HG03521 (cell line): Measurements from ENCODE around the gene MTM1.
A peak's percentile ranks its signal among the peaks of the same experiment; 100 is the strongest.

ENCODE experiments used
- ATAC-seq: cut with Tn5 transposase; IDR thresholded peaks from one replicate; pipeline ENCODE4 v1.9.1; 2021; ENCODE audit warnings: mild to moderate bottlenecking, moderate library complexity; ENCODE audit not compliant: unreplicated experiment

MTM1 gene

GRCh38 chrX:150548251-150548650 lies 20.2 kb upstream of the MTM1 start:
- ATAC-seq = no peak

DNA sequence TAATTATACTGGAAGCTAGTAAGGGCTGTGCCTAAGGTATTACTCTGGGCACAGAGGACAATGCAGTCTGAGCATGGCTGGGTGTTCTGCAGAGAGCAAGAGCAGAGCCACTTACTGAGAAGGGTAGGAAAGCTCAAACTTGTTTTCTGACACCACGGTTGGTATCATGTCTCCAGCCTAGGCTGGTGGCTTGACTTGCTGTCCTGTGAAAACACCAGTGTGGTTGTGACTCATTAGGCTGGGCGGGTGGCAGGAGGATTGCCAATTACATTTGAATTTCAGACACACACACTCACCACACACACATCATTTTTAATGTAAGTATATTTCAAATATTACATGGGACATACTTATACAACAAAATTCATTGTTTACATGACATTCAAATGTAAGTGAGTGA lies 19.7 kb upstream of the MTM1 start:
- no peak for ATAC-seq

DNA sequence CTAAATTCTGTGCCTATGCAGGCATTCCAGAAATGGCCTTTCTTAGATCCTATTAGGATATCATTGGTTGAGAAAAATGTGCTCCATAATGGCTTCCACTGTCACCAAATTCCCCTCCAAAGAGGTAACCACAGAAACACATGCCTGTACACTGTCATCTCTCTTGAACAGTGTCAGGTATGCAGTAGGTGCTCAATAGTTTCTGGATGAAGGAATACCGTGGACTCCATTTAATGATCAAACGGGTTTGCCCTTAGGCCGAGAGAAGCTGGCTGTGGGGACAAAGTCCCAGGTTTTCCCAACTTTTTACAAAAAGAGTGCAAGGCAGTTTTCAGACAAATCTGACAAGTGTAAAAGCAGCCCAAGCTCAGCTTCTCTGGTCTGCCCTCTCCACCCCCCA lies 16.5 kb upstream of the MTM1 start:
- no peak for ATAC-seq

- ATAC-seq = no peak
These were observed 10.0 kb upstream of the MTM1 start for GRCh38 chrX:150558424-150558823.

DNA sequence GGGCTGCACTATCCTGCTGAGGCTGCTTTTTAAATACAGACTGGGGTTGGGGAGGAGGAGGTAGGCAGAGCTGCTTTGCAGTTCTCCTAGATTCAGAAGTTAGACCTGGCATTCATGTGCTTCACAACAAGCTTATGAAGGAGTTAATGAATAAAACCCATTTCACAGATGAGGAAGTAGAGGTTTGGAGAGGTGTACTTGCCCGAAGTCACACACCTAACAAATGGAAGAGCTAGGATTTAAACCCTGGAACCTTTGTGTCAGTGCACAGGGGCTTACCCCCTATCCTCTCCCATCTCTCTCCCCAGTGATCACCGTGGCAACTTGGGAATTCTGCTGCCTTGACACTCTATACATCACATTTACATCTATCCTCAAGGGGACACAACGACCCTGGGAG lies 3.6 kb upstream of the MTM1 start:
- ATAC-seq = no peak

DNA sequence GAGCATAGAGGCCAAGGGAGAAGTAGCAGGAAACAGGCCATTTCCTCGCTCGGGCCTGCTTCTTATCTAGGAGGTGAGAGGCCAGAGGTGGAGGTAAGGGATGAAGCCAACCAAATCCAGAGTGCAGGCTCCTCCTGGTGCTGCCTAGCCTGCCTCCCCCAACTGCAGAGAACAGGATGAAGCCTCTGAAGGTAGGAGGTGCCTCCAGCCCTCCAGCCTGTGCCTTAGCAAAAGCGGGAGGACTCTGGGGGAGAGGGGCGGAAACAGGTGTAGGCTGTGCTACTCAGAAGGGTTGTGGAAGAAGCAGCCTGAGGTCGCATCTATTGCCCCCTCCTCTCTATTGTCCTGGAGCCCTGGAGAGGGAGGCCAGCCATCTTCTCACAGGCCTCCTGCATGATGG lies 2.9 kb upstream of the MTM1 start:
- no peak for ATAC-seq

DNA sequence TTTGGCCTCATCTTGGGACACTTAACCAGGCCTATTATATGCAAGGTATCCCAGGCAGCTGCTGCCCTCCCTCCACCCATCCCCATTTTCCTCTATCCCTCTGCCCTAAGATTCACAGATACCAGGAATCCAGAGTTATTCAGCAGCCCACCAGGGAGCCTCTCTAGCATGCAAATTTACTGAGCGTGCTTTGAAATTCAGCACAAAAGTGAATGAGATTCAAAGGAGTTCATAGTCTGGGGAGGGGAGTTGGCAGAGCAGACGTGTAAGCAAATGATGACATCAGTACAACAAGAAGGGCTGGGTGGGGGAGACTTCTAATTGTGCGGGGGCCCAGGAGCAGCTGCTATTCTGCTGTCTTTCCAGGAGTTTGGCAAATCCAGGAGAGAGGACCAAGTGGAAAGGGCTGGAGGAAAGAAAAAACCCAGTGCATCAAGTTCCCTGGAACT lies 1.7 kb upstream of the MTM1 start:
- ATAC-seq = no peak

DNA sequence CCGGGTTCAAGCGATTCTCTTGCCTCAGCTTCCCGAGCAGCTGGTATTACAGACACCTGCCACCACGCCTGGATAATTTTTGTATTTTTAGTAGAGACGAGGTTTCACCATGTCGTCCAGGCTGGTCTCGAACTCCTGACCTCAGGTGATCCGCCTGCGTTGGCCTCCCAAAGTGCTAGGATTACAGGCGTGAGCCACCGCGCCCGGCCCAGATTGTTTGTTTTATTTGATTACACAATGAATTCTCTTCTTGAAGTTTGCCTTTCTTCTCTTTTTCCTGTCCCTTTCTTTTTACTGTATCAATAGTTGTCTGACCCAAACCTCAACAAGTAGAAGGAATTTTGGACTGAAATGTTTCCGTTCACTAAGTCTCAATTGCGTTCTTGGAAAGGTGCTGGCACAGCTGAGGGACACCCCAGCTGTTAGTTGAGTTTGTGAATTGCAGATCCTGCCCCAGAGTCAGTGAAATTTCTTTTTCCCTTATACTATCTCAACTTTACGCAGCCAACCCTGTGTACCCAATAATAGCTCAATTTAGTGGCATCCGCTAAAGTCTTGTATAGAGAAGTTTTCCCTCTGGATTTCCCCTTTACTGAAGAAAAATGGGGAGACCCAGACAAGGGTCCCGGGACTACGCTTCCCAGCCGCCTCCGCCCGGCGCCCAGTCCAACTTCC lies 639 bp upstream of the MTM1 start:
- ATAC-seq = no peak

DNA sequence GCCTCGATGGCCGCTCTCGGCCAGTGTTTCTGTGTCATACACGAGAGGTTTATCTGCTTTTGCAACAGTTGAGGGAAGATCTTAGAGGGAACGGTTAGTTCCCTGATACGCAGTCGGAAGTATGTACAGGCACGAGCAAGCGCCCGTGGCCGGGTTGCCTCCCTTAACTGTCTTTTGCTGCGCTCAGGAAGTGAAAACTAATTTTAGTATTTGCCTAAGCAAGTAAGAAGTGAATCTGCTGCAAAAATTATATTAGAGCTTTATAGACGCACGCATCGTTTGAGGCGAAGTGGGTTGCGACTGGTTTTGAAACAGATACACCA lies 695 bp downstream of the MTM1 start:
- peak; percentile 25 for ATAC-seq

- no peak for ATAC-seq
These were observed 2.1 kb downstream of the MTM1 start for GRCh38 chrX:150570512-150570911.

GRCh38 chrX:150572206-150572605 lies 3.8 kb downstream of the MTM1 start:
- ATAC-seq = no peak

GRCh38 chrX:150573106-150573505 lies 4.7 kb downstream of the MTM1 start:
- no peak for ATAC-seq

GRCh38 chrX:150573702-150574101 lies 5.3 kb downstream of the MTM1 start:
- ATAC-seq = no peak

DNA sequence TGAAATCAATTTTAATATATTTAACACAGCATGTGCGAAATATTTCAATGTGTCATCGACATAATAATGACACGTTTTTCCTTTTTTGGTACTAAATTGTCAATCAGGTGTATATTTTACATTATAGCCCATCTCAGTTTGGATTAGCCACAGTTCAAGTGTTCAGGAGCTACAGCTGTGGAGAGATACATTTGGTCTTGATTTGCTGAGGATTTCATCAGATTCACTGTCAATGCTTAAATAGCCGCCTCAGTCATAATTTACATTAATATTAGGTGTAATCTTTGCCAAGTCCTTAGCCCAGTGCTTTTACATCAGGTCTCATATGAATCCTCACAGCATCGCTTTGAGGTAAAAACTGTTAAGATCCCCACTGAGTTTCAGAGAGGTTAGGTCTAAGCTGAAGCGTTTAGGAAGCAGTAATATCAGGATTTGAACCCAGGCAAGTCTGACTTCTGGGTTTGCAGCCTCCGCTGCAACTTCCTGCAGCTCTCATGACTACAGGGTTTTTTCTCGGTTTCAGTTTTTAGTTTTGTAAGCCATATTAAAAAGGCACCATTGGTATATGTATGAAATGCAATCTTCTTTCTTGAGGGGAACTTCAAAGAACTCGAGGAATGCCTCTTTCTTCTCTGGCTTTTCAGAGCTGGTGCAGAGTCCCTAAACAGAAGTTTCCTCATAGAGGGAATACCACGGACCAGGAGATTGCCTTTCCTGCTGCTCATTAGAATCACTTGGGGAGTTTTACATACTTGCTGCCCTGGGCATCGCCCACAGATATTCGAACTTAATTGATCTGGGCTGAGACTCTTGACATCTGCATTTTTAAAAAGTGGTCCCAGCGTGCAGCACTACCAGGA lies 6.4 kb downstream of the MTM1 start:
- peak; percentile 53 for ATAC-seq

DNA sequence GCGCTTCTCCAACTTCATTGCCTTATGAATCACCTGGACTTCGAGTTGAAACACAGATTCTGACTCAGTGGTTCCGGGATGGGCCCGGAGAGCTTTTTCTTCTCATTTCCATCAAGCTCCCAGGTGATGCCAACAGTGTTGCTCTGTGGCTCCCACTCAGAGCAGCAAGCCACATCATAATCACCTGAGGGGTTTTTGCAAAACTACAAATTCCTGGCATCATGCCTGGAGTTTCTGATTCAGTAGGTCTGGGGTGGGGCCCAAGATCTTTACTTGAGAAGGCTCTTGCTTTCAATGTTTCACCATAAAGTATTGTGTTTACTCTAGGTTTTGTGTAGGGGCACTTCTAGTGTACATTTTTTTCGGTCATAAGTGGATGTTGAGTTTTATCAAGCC lies 7.0 kb downstream of the MTM1 start:
- peak; percentile 21 for ATAC-seq

GRCh38 chrX:150577174-150577573 lies 8.8 kb downstream of the MTM1 start:
- no peak for ATAC-seq

DNA sequence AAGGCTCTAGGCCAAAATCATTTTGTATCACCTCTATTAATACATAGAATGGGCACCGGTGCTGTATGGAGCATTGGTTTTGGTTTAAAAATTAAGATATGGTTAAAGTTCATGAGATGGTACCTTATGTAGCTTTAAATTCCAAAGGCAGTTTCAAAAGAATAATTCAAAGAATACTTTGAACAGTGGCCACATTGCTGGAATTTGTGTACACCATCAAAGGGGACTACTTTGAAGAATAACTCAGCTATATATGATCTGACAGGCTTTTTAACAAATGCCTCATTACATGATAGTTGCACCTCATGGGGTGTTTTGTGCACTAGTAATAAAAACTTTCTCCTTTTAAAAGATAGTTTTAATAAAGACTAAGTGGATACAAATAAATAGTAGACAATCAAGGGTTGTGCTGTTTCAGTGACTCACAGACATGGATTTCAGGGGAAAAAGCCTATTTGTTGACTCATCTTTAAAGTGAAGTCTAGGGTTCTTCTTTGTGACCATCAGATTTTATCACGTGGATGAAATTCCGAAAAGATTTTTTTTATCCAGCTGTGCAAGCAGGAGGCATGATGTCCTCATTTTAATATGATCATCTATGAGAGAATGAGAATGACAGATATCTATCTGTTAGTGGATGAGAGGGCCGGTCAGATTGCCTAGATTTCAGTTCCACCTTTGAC lies 12.8 kb downstream of the MTM1 start:
- no peak for ATAC-seq

DNA sequence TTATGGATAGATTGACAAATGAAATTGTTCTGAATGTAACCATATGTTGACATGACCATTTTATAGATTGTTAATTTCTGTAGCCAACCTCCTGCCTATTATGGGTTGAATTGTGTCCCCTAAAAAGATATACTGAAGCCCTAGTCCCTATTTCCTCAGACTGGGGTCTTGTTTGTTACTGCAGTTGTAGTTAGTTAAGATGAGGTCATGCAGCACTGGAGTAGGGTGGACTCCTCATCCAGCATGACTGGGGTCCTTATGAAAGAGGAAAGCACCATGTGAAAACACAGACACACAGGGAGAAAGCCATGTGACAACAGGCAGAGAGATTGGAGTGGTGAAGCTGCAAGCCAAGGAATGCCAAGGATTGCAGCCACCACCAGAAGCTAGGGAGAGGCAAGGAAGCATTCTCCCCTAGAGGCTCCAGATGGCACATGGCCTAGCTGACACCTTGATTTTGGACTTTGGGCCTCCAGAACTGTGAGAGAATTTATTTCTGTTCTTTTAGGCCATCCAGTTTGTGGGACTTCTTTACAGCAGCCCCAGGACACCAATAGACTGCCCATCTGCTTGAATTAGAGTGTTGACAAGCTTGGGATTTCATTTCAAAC lies 14.0 kb downstream of the MTM1 start:
- ATAC-seq = no peak

- ATAC-seq = no peak
These were observed 19.4 kb downstream of the MTM1 start for GRCh38 chrX:150587585-150588503.

DNA sequence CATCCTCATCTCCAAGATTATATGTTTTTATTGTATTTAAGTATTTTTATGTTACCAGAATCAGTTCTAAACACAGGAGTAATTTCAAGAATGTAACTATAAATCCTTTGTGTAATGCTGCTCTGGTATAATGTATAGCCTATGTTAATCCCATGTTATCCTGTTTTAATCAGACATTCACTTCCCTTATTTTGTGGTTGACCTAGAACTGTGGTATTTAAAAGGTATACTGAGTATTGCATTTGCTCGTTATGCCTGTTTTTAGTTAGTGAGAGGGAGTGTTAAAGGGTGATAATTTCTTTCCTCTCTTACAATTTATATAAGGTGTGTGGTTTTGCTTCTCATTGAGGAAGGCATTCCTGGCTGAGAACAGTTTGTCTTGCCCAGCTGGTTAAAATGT lies 26.2 kb downstream of the MTM1 start:
- no peak for ATAC-seq

- no peak for ATAC-seq
These were observed 30.8 kb downstream of the MTM1 start for GRCh38 chrX:150599226-150599625.
